ENCODE measurements around the gene ARGLU1.

GRCh38 chr13:106603546-106603945, 35.6 kb upstream of the ARGLU1 start:
- TF ChIP-seq CTCF (IDR thresholded peaks at IDR 0.05 in 4 of 5, conservative IDR thresholded peaks at IDR 0.05 in 1 of 5) (no peak), POLR2A (IDR thresholded peaks at IDR 0.05) (no peak)

Data from gastrocnemius medialis (tissue), 4 donors.